ENCODE data around the gene DOCK4.

DOCK4 gene

DNA sequence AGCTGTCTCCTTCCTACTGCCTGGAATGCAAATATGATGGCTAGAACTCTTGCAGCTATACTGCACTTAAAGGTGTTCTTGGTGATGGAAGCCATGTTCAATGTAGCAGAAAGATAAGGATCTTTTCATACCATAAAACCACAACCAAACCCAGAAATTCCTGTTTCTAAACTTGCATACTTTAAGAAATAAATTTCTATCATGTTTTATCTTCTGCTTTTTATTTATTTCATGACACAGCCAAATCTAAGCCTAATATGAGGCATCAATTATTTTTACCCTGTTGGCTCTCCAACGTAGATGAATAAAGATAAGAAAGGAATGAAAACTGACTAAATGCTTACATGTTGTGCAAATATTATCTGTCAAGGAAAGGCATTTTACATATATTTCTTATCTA, 224.1 kb downstream of the DOCK4 start:
- no peak for TF ChIP-seq CTCF (IDR thresholded peaks at IDR 0.05; ENCODE audit: low read depth, low read length, missing control alignments)
- H3K4me3 ChIP-seq (ENCODE audit: low read depth, low read length), result no peak overlapping the region
- no peak for DNase-seq (ENCODE audit: low read depth)

GRCh38 chr7:111980725-111981124, 225.5 kb downstream of the DOCK4 start:
- DNase-seq (ENCODE audit: low read depth), result no peak
- no peak overlapping the region for H3K4me3 ChIP-seq (ENCODE audit: low read depth, low read length)
- no peak for TF ChIP-seq CTCF (IDR thresholded peaks at IDR 0.05; ENCODE audit: low read depth, low read length, missing control alignments)

GRCh38 chr7:111975346-111975745, 230.9 kb downstream of the DOCK4 start:
- no peak for TF ChIP-seq CTCF (IDR thresholded peaks at IDR 0.05; ENCODE audit: low read depth, low read length, missing control alignments)
- no peak overlapping the region for H3K4me3 ChIP-seq (ENCODE audit: low read depth, low read length)
- no peak for DNase-seq (ENCODE audit: low read depth)

- H3K4me3 ChIP-seq (ENCODE audit: low read depth, low read length), result no peak overlapping the region
- TF ChIP-seq CTCF (IDR thresholded peaks at IDR 0.05; ENCODE audit: low read depth, low read length, missing control alignments), result no peak
- DNase-seq (ENCODE audit: low read depth), result no peak
These were observed 245.2 kb downstream of the DOCK4 start for GRCh38 chr7:111960984-111961383.

GRCh38 chr7:111958896-111959295, 247.3 kb downstream of the DOCK4 start:
- H3K4me3 ChIP-seq (ENCODE audit: low read depth, low read length), result no peak overlapping the region
- no peak for TF ChIP-seq CTCF (IDR thresholded peaks at IDR 0.05; ENCODE audit: low read depth, low read length, missing control alignments)
- DNase-seq (ENCODE audit: low read depth), result no peak

DNA sequence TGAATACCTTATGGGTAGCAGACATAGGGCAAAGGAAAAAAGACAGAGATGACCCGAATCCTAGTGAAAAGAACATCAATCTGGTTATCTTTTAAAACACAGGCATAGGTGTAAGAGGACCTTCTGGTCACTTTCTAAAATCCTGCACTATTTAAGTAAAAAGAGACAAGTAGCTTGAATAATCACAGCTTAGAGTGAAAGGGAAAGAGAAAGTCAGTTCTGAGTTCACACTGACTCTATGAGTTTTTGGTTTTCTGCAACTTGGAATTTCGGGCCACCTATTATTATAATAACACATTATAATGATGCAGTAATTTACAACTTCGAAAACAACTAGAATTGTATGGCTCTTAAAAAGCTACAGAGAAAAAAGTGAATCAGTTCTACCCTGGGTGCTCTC, 247.8 kb downstream of the DOCK4 start:
- no peak overlapping the region for H3K4me3 ChIP-seq (ENCODE audit: low read depth, low read length)
- DNase-seq (ENCODE audit: low read depth), result no peak
- TF ChIP-seq CTCF (IDR thresholded peaks at IDR 0.05; ENCODE audit: low read depth, low read length, missing control alignments), result no peak

DNA sequence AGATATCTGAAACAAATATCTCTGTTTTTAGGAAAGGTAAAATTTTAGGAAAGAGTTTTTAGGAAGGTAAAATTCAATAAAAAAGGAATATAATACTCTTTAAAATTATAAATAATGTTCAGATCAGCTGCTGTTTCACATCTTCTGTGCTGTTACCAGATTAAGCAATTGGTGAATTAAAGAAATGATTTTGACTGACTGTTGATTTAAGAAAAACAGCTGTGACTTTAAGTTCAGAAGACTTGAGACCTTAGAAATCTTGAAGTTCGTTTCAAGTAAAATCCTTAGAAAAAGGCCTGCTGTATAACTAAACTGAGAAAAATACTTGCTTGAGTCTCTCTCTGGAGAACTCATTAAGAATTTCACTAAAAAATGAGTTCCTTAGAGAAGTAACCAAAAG, 250.6 kb downstream of the DOCK4 start:
- TF ChIP-seq CTCF (IDR thresholded peaks at IDR 0.05; ENCODE audit: low read depth, low read length, missing control alignments), result no peak
- H3K4me3 ChIP-seq (ENCODE audit: low read depth, low read length), result no peak overlapping the region
- DNase-seq (ENCODE audit: low read depth), result no peak
